ENCODE results near the gene FYCO1. TPM values are rescaled to one million over a fixed set of nuclear protein-coding genes. Genes with fewer than 3 reads are reported as not detected.
A peak's percentile ranks its signal among the peaks of the same experiment; 100 is the strongest.

The FYCO1 gene
- total and polyA plus RNA-seq, 2 experiments from 2014 or later, result 6.2 to 13.4 TPM

DNA sequence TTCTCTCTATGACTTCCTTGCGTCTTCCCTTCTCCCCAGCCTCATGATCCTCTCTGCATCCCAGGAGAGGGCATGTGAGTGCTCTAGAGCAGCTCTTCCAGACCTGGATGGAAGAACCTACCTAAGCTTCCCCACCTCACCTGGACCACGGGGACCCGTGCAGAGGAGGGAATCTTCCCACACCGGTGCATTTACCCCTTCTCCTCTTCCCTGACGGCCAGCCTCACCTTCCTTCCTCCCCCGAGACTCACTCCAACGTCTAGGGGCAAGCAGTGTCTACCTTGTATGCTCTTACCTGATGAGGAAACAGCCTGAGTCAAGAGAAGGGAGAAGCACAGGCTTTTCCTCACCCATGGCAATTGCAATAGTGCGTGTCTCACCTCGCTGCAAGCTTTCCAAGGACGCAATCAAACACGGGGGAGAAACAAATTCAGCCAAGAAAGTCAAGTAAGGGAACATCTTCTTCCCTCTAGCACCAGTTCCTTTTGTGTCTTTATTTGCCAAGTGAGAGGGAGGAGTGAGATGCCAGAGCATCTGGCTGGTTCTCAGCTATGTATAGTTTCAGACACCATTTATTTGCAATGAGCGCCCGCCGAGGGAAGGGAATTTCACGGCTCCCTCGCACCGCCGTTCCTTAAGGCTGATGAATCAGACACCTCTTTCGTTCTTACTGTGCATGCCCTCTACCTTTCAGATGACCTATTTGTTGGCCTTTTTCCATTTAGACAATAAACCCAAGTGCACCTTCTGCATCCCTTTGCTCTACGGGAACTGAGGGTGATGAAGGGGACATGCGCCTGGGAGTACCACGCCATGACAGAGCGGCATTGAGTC is 111.0 kb downstream of the FYCO1 start:
- no peak for DNase-seq
- in situ Hi-C loops (cut with MboI), result no loop called here

DNA sequence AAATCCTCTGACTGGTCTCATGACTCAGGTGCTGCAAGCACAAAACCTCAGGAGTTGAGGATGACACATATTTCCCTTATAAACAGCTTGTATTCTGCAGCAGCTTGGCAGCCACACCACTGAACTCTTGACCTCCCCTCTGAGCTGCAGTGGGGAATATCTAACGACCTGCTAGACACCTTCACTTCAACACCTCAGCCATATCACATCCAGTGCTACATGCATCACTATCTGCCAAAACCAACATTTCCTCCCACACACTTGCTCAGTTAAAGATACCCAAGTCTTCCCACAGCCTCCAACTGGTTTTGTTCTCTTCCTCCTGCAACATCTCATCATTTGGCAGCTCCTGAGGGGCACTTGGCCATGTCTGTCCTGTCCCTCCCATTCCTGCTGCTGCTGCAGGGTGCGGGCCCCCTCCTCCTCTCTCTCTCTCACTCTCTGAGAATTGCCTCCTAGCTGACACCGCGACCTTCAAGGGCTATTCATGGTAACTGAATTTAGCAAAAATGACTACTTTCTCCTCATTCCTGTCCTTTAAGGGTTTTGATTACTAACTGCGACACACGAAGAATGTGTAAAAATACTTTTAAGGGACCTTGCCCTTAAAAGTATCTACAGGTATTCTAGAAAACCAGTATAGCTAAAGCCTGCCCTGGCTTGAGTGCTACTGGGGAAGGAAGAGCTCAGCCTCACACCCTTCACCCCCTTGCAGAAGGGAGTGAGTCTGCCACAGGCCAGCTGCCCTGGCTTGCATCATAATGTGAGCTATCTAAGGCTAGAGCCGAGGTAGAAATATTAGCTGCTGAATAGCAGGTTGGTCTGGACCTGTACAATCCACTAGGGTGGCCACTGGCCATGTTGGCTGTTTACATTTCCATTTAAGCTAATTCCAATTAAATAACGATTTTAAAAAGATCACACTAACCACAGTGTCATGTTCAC is 114.3 kb downstream of the FYCO1 start:
- H3K4me3 ChIP-seq, result no peak overlapping the region
- no peaks in the 10 kb centered on the region for H4K20me1 ChIP-seq (ENCODE audit: insufficient read depth)
- H3K4me1 ChIP-seq (ENCODE audit: insufficient read depth), result 0 out of 2 replicates have a peak, but pooled peaks cover 3% of the 10 kb centered on the region
- H3K9me2 ChIP-seq (ENCODE audit: insufficient read depth), result no peaks in the 10 kb centered on the region
- no peak overlapping the region for H3K9ac ChIP-seq
- H2AFZ ChIP-seq, result no peak overlapping the region
- WGBS, 2 experiments (ENCODE audit: low coverage in 1 of 2, low lambda C conversion rate in 2 of 2, missing lambda C conversion rate in 2 of 2), result 48 to 61% methylated on average over 8 of the region's 8 CpGs
- no peak for TF ChIP-seq EZH2 (IDR thresholded peaks at IDR 0.05; ENCODE audit: insufficient read depth, poor library complexity, severe bottlenecking)
- no peak for TF ChIP-seq EZH2phosphoT487 (IDR thresholded peaks at IDR 0.05; ENCODE audit: insufficient read depth, low read depth)
- H3K27me3 ChIP-seq (replicated peaks; ENCODE audit: insufficient read depth), result peaks cover 52% of the 10 kb centered on the region
- no peaks in the 10 kb centered on the region for H3K9me3 ChIP-seq (ENCODE audit: low read depth)
- in situ Hi-C loops (cut with MboI), result no loop called here
- H3K79me2 ChIP-seq (ENCODE audit: insufficient read depth), result no peaks in the 10 kb centered on the region
- DNase-seq, result peak; percentile 70
- H3F3A ChIP-seq (ENCODE audit: insufficient read depth), result no peaks in the 10 kb centered on the region
- no peaks in the 10 kb centered on the region for H3K36me3 ChIP-seq (ENCODE audit: low read depth)
- no peak overlapping the region for H3K27ac ChIP-seq
- H3K4me2 ChIP-seq (ENCODE audit: unreplicated experiment), result no peak overlapping the region

More for the DNA sequence above, 111.0 kb downstream of the FYCO1 start:
- Histone ChIP-seq H3K4me2 (ENCODE audit: unreplicated experiment) (no peak overlapping the region), H3K27ac (no peak overlapping the region), H3K4me3 (no peak overlapping the region), H3F3A (ENCODE audit: insufficient read depth) (no peaks in the 10 kb centered on the region), H3K9me2 (ENCODE audit: insufficient read depth) (no peaks in the 10 kb centered on the region), H3K9ac (no peak overlapping the region), H4K20me1 (ENCODE audit: insufficient read depth) (no peaks in the 10 kb centered on the region), H3K4me1 (ENCODE audit: insufficient read depth) (0 out of 2 replicates have a peak, but pooled peaks cover 3% of the 10 kb centered on the region), H3K79me2 (ENCODE audit: insufficient read depth) (no peaks in the 10 kb centered on the region), H2AFZ (no peak overlapping the region), H3K27me3 (replicated peaks; ENCODE audit: insufficient read depth) (peaks cover 35% of the 10 kb centered on the region), H3K9me3 (ENCODE audit: low read depth) (no peaks in the 10 kb centered on the region), H3K36me3 (ENCODE audit: low read depth) (no peaks in the 10 kb centered on the region)
- TF ChIP-seq EZH2phosphoT487 (IDR thresholded peaks at IDR 0.05; ENCODE audit: insufficient read depth, low read depth), result no peak
- 74 to 77% methylated on average over 23 of the region's 23 CpGs for WGBS, 2 experiments (ENCODE audit: low coverage in 1 of 2, low lambda C conversion rate in 2 of 2, missing lambda C conversion rate in 2 of 2)

DNA sequence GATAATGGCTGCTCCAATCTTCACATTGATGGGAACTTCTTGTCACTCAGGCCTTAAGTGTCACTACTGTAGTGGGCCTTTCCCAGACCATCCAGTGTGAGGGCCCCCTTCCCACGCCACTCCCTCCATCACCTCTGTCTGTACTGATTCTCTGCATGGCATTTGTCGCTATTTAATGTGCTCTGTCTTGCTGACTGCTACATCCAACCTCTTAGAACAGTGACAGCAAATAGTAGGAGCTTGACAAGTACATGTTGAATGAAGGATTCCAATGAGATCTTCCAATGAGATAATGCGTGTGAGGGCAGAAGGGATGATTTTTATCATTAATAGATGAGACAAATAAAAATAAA is 114.9 kb downstream of the FYCO1 start:
- H3K9me2 ChIP-seq (ENCODE audit: insufficient read depth), result no peaks in the 10 kb centered on the region
- H3K4me1 ChIP-seq (ENCODE audit: insufficient read depth), result 0 out of 2 replicates have a peak, but pooled peaks cover 3% of the 10 kb centered on the region
- in situ Hi-C loops (cut with MboI), result no loop called here
- DNase-seq, result no peak
- no peak overlapping the region for H3K27ac ChIP-seq
- H3K9me3 ChIP-seq (ENCODE audit: low read depth), result no peaks in the 10 kb centered on the region
- no peak overlapping the region for H2AFZ ChIP-seq
- peaks cover 59% of the 10 kb centered on the region for H3K27me3 ChIP-seq (replicated peaks; ENCODE audit: insufficient read depth)
- H3F3A ChIP-seq (ENCODE audit: insufficient read depth), result no peaks in the 10 kb centered on the region
- H3K4me2 ChIP-seq (ENCODE audit: unreplicated experiment), result no peak overlapping the region
- H4K20me1 ChIP-seq (ENCODE audit: insufficient read depth), result no peaks in the 10 kb centered on the region
- no peak overlapping the region for H3K4me3 ChIP-seq
- H3K9ac ChIP-seq, result no peak overlapping the region
- TF ChIP-seq EZH2 (IDR thresholded peaks at IDR 0.05; ENCODE audit: insufficient read depth, poor library complexity, severe bottlenecking) (no peak), EZH2phosphoT487 (IDR thresholded peaks at IDR 0.05; ENCODE audit: insufficient read depth, low read depth) (no peak)
- no peaks in the 10 kb centered on the region for H3K79me2 ChIP-seq (ENCODE audit: insufficient read depth)
- 64 to 68% methylated on average over 3 of the region's 3 CpGs for WGBS, 2 experiments (ENCODE audit: low coverage in 1 of 2, low lambda C conversion rate in 2 of 2, missing lambda C conversion rate in 2 of 2)
- H3K36me3 ChIP-seq (ENCODE audit: low read depth), result no peaks in the 10 kb centered on the region

DNA sequence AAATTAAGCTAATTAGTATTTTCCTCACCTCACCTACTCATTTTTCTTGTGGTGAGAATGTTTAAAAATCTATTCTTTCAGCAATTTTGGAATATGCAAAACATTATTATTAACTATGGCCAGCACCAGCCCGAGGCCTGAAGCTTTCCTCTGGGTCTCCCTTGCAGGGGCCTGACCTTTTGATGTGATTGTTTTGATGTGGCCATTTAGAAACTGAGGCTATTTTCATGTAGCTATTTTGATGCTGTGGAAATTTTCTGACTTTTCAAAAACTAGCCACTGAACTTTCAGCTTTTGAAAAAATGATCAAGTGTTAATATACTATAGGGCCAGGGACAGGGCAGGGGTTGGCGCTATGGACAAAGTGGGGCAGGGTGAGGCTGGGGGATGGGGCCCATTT is 117.5 kb downstream of the FYCO1 start:
- no peak overlapping the region for H3K4me3 ChIP-seq
- TF ChIP-seq EZH2 (IDR thresholded peaks at IDR 0.05; ENCODE audit: insufficient read depth, poor library complexity, severe bottlenecking), result no peak
- no peak for TF ChIP-seq EZH2phosphoT487 (IDR thresholded peaks at IDR 0.05; ENCODE audit: insufficient read depth, low read depth)
- no peak overlapping the region for H3K9ac ChIP-seq
- no peak for DNase-seq
- H3K9me2 ChIP-seq (ENCODE audit: insufficient read depth), result no peaks in the 10 kb centered on the region
- no peak overlapping the region for H3K4me2 ChIP-seq (ENCODE audit: unreplicated experiment)
- no peak overlapping the region for H2AFZ ChIP-seq
- no peaks in the 10 kb centered on the region for H3K79me2 ChIP-seq (ENCODE audit: insufficient read depth)
- 0 out of 2 replicates have a peak, but pooled peaks cover 3% of the 10 kb centered on the region for H3K4me1 ChIP-seq (ENCODE audit: insufficient read depth)
- 68 to 70% methylated on average over 2 of the region's 2 CpGs for WGBS, 2 experiments (ENCODE audit: low coverage in 1 of 2, low lambda C conversion rate in 2 of 2, missing lambda C conversion rate in 2 of 2)
- H3K27ac ChIP-seq, result no peak overlapping the region
- H3K9me3 ChIP-seq (ENCODE audit: low read depth), result no peaks in the 10 kb centered on the region
- no peaks in the 10 kb centered on the region for H4K20me1 ChIP-seq (ENCODE audit: insufficient read depth)
- peaks cover 41% of the 10 kb centered on the region for H3K27me3 ChIP-seq (replicated peaks; ENCODE audit: insufficient read depth)
- in situ Hi-C loops (cut with MboI), result no loop called here
- H3K36me3 ChIP-seq (ENCODE audit: low read depth), result no peaks in the 10 kb centered on the region
- no peaks in the 10 kb centered on the region for H3F3A ChIP-seq (ENCODE audit: insufficient read depth)
